ENCODE measurements around the gene ZWILCH. TPM values are rescaled to one million over a fixed set of nuclear protein-coding genes. Genes with fewer than 3 reads are reported as not detected.
"Not testable (repeated sequence)": the region's sequence is repeated elsewhere in the genome, so short reads cannot be mapped to it uniquely, and the experiment has no call there.

The ZWILCH gene
- total RNA-seq (1 to 10 TPM; 1.8 to 4.2 (median 3.1) TPM), polyA plus RNA-seq (1 to 10 TPM; 1.2 to 4.3 TPM)

GRCh38 chr15:66504563-66505429 lies at the start of gene ZWILCH, which contains the start of gene RPL4:
Gene ZWILCH (plus strand): TSS chr15:66505326. CDS start chr15:66505339, 13 bp downstream.
Gene RPL4 (minus strand): TSS chr15:66504855. CDS start chr15:66504790, 65 bp downstream.
- TF ChIP-seq CTCF (IDR thresholded peaks at IDR 0.05): no peak
- FAIRE-seq (peak; percentile 53), ATAC-seq (peak; percentile 91 to 96 (median 93)), DNase-seq (peak; percentile 73 to 87 (median 77))
- peak within 1 kb of the TSS; percentile 61 to 93 (median 88) for H3K27ac ChIP-seq
- 0 to 1% methylated on average over 46 of the region's 46 CpGs for WGBS, 2 donors
- H3K4me1 ChIP-seq: peaks cover 0 to 24% (median 15%) of the 10 kb centered on the region in 3 donors
- intact Hi-C loops (cut with DNase I): no loop called here
- H3K36me3 ChIP-seq: peaks cover 0 to 32% (median 17%) of the 10 kb centered on the region in 3 donors
- no peaks in the 10 kb centered on the region for H3K27me3 ChIP-seq
- peak within 1 kb of the TSS; percentile 52 to 85 (median 66) for H3K4me3 ChIP-seq
- no peaks in the 10 kb centered on the region for H3K9me3 ChIP-seq

- FAIRE-seq (no peak), ATAC-seq (no peak), DNase-seq (no peak)
- H3K4me1 ChIP-seq: no peaks in the 10 kb centered on the region
- no peak overlapping the region for H3K4me3 ChIP-seq
- 58 to 71% methylated on average over 3 of the region's 3 CpGs for WGBS, 2 donors
- no peak overlapping the region for H3K27ac ChIP-seq
- H3K9me3 ChIP-seq: no peaks in the 10 kb centered on the region
- no peak for TF ChIP-seq CTCF (IDR thresholded peaks at IDR 0.05)
- intact Hi-C loops (cut with DNase I): no loop called here
- no peaks in the 10 kb centered on the region for H3K36me3 ChIP-seq
- no peaks in the 10 kb centered on the region for H3K27me3 ChIP-seq
Observed at GRCh38 chr15:66456211-66456610, 48.9 kb upstream of the ZWILCH start.

GRCh38 chr15:66459818-66460615 lies 45.1 kb upstream of the ZWILCH start:
- H3K27me3 ChIP-seq: no peaks in the 10 kb centered on the region
- no peaks in the 10 kb centered on the region for H3K36me3 ChIP-seq
- H3K4me1 ChIP-seq: no peaks in the 10 kb centered on the region
- no peaks in the 10 kb centered on the region for H3K9me3 ChIP-seq
- ATAC-seq: no peak
- intact Hi-C loops (cut with DNase I): no loop called here
- no peak overlapping the region for H3K27ac ChIP-seq
- 90 to 92% methylated on average over 3 of the region's 3 CpGs for WGBS, 2 donors
- no peak for TF ChIP-seq CTCF (IDR thresholded peaks at IDR 0.05)
- no peak overlapping the region for H3K4me3 ChIP-seq
- DNase-seq: no peak
- FAIRE-seq: no peak

- H3K4me1 ChIP-seq; H3K9me3 ChIP-seq; DNase-seq; ATAC-seq; FAIRE-seq; H3K4me3 ChIP-seq; intact Hi-C loops (cut with DNase I); H3K27ac ChIP-seq; H3K27me3 ChIP-seq; H3K36me3 ChIP-seq: not testable (repeated sequence)
- 95 to 96% methylated on average over 6 of the region's 6 CpGs for WGBS, 2 donors
Observed at GRCh38 chr15:66461294-66461693, 43.8 kb upstream of the ZWILCH start.

- no peaks in the 10 kb centered on the region for H3K4me1 ChIP-seq
- no peak for DNase-seq
- intact Hi-C loops (cut with DNase I): no loop called here
- no peak for ATAC-seq
- TF ChIP-seq CTCF (IDR thresholded peaks at IDR 0.05): no peak
- FAIRE-seq: no peak
- H3K27me3 ChIP-seq: no peaks in the 10 kb centered on the region
- H3K4me3 ChIP-seq: no peak overlapping the region
- no peaks in the 10 kb centered on the region for H3K9me3 ChIP-seq
- 96 to 99% methylated on average over 2 of the region's 2 CpGs for WGBS, 2 donors
- no peaks in the 10 kb centered on the region for H3K36me3 ChIP-seq
- no peak overlapping the region for H3K27ac ChIP-seq
Observed at GRCh38 chr15:66461917-66462316, 43.2 kb upstream of the ZWILCH start.
